Measurements from ENCODE around the gene OR10D3.

The OR10D3 gene

GRCh38 chr11:124197999-124198398, 14.9 kb downstream of the OR10D3 start:
- DNase-seq = no peak
- Histone ChIP-seq H3K36me3 (no peaks in the 10 kb centered on the region), H3K9me3 (no peaks in the 10 kb centered on the region), H3K4me1 (no peaks in the 10 kb centered on the region), H3K4me3 (ENCODE audit: low read depth, low read length) (no peak overlapping the region), H3K27me3 (peaks cover 20% of the 10 kb centered on the region)
- no peak for TF ChIP-seq CTCF (IDR thresholded peaks at IDR 0.05; ENCODE audit: low read depth, low read length)

- no peak overlapping the region for H3K4me3 ChIP-seq (ENCODE audit: low read depth, low read length)
- no peaks in the 10 kb centered on the region for H3K4me1 ChIP-seq
- TF ChIP-seq CTCF (IDR thresholded peaks at IDR 0.05; ENCODE audit: low read depth, low read length) = no peak
- no peak for DNase-seq
- H3K27me3 ChIP-seq = peaks cover 15% of the 10 kb centered on the region
- no peaks in the 10 kb centered on the region for H3K36me3 ChIP-seq
- H3K9me3 ChIP-seq = no peaks in the 10 kb centered on the region
Measured at GRCh38 chr11:124198897-124199296, 15.8 kb downstream of the OR10D3 start.

GRCh38 chr11:124199702-124200101, 16.6 kb downstream of the OR10D3 start:
- Histone ChIP-seq H3K4me1 (no peaks in the 10 kb centered on the region), H3K27me3 (peaks cover 15% of the 10 kb centered on the region), H3K9me3 (no peaks in the 10 kb centered on the region), H3K4me3 (ENCODE audit: low read depth, low read length) (no peak overlapping the region), H3K36me3 (no peaks in the 10 kb centered on the region)
- no peak for DNase-seq
- TF ChIP-seq CTCF (IDR thresholded peaks at IDR 0.05; ENCODE audit: low read depth, low read length) = no peak

- H3K27me3 ChIP-seq = peaks cover 17% of the 10 kb centered on the region
- no peak for TF ChIP-seq CTCF (IDR thresholded peaks at IDR 0.05; ENCODE audit: low read depth, low read length)
- no peaks in the 10 kb centered on the region for H3K9me3 ChIP-seq
- no peaks in the 10 kb centered on the region for H3K36me3 ChIP-seq
- H3K4me1 ChIP-seq = no peaks in the 10 kb centered on the region
- no peak for DNase-seq
- H3K4me3 ChIP-seq (ENCODE audit: low read depth, low read length) = no peak overlapping the region
Measured at GRCh38 chr11:124200671-124201070, 17.5 kb downstream of the OR10D3 start.

GRCh38 chr11:124202951-124203350, 19.8 kb downstream of the OR10D3 start:
- DNase-seq = no peak
- Histone ChIP-seq H3K36me3 (no peaks in the 10 kb centered on the region), H3K9me3 (no peaks in the 10 kb centered on the region), H3K4me1 (no peaks in the 10 kb centered on the region), H3K27me3 (peaks cover 25% of the 10 kb centered on the region), H3K4me3 (ENCODE audit: low read depth, low read length) (no peak overlapping the region)
- no peak for TF ChIP-seq CTCF (IDR thresholded peaks at IDR 0.05; ENCODE audit: low read depth, low read length)

- peaks cover 25% of the 10 kb centered on the region for H3K27me3 ChIP-seq
- TF ChIP-seq CTCF (IDR thresholded peaks at IDR 0.05; ENCODE audit: low read depth, low read length) = no peak
- H3K4me3 ChIP-seq (ENCODE audit: low read depth, low read length) = no peak overlapping the region
- no peak for DNase-seq
- H3K4me1 ChIP-seq = no peaks in the 10 kb centered on the region
- H3K9me3 ChIP-seq = no peaks in the 10 kb centered on the region
- H3K36me3 ChIP-seq = no peaks in the 10 kb centered on the region
Measured at GRCh38 chr11:124204008-124204407, 20.9 kb downstream of the OR10D3 start.

All from BE2C (cell line).